ENCODE data around the gene PAQR6. TPM values are rescaled to one million over a fixed set of nuclear protein-coding genes. Genes with fewer than 3 reads are reported as not detected.

Gene PAQR6
- total RNA-seq, 1 donor from 2014 or later, result 2.0 TPM

- Histone ChIP-seq H3K4me3 (peak overlapping the region; percentile 90 to 94), H3K4me1 (peaks cover 52% of the 10 kb centered on the region), H3K36me3 (peaks cover 0 to 31% of the 10 kb centered on the region in 2 donors), H3K27me3 (no peaks in the 10 kb centered on the region), H3K27ac (peak overlapping the region; percentile 94), H3K9me3 (no peaks in the 10 kb centered on the region)
- no peak for DNase-seq (ENCODE audit: extremely low spot score in 2 of 2)
- intact Hi-C loops (cut with DNase I), result no loop called here
- no peak for TF ChIP-seq POLR2AphosphoS5 (IDR thresholded peaks at IDR 0.05; ENCODE audit: insufficient read depth in 1 of 2, low read depth in 1 of 2)
Measured at GRCh38 chr1:156281281-156281680, 33.4 kb upstream of the PAQR6 start.

- DNase-seq (ENCODE audit: extremely low spot score in 2 of 2), result no peak
- TF ChIP-seq, protein P1, sequence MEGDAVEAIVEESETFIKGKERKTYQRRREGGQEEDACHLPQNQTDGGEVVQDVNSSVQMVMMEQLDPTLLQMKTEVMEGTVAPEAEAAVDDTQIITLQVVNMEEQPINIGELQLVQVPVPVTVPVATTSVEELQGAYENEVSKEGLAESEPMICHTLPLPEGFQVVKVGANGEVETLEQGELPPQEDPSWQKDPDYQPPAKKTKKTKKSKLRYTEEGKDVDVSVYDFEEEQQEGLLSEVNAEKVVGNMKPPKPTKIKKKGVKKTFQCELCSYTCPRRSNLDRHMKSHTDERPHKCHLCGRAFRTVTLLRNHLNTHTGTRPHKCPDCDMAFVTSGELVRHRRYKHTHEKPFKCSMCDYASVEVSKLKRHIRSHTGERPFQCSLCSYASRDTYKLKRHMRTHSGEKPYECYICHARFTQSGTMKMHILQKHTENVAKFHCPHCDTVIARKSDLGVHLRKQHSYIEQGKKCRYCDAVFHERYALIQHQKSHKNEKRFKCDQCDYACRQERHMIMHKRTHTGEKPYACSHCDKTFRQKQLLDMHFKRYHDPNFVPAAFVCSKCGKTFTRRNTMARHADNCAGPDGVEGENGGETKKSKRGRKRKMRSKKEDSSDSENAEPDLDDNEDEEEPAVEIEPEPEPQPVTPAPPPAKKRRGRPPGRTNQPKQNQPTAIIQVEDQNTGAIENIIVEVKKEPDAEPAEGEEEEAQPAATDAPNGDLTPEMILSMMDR (IDR thresholded peaks at IDR 0.05), result no peak
- TF ChIP-seq POLR2AphosphoS5 (IDR thresholded peaks at IDR 0.05; ENCODE audit: insufficient read depth in 1 of 2, low read depth in 1 of 2), result no peak
- no peak for TF ChIP-seq POLR2A (IDR thresholded peaks at IDR 0.05)
- intact Hi-C loops (cut with DNase I), result no loop called here
- Histone ChIP-seq H3K27me3 (no peaks in the 10 kb centered on the region), H3K36me3 (peaks cover 0 to 40% of the 10 kb centered on the region in 2 donors), H3K4me1 (peaks cover 42% of the 10 kb centered on the region), H3K27ac (no peak overlapping the region), H3K4me3 (no peak overlapping the region), H3K9me3 (no peaks in the 10 kb centered on the region)
Measured at GRCh38 chr1:156279837-156280236, 32.0 kb upstream of the PAQR6 start.

GRCh38 chr1:156276966-156277381, 29.1 kb upstream of the PAQR6 start:
- Histone ChIP-seq H3K27ac (no peak overlapping the region), H3K27me3 (no peaks in the 10 kb centered on the region), H3K9me3 (no peaks in the 10 kb centered on the region), H3K36me3 (peaks cover 0 to 69% of the 10 kb centered on the region in 2 donors), H3K4me3 (no peak overlapping the region), H3K4me1 (peaks cover 22% of the 10 kb centered on the region)
- intact Hi-C loops (cut with DNase I), result no loop called here
- TF ChIP-seq POLR2AphosphoS5 (IDR thresholded peaks at IDR 0.05; ENCODE audit: insufficient read depth in 1 of 2, low read depth in 1 of 2) (no peak), POLR2A (IDR thresholded peaks at IDR 0.05) (no peak)
- TF ChIP-seq, protein P1 (IDR thresholded peaks at IDR 0.05), result no peak
- no peak for DNase-seq (ENCODE audit: extremely low spot score in 2 of 2)

DNA sequence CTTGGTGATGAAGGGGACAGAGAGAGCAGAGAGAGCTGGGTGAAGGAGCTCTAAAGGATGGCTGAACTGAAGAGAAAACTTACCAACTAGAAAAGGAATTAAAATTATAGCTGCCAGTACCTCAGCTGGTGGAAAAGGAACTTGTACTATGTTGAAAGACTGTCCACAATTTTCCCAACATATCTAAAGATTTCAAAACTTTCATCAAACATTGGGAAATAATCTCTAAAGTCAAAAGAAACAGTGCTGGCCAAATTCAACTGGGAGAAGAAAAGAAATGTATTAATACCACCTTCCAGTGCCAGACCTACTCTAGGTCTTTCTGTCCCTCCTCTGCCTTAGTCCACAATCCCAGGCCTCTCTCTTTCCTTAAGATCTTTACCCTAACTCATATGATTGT, 28.7 kb upstream of the PAQR6 start:
- intact Hi-C loops (cut with DNase I), result no loop called here
- Histone ChIP-seq H3K9me3 (no peaks in the 10 kb centered on the region), H3K27me3 (no peaks in the 10 kb centered on the region), H3K27ac (no peak overlapping the region), H3K36me3 (peaks cover 0 to 73% of the 10 kb centered on the region in 2 donors), H3K4me1 (peaks cover 17% of the 10 kb centered on the region), H3K4me3 (no peak overlapping the region)
- TF ChIP-seq, protein P1 (IDR thresholded peaks at IDR 0.05), result no peak
- TF ChIP-seq POLR2A (IDR thresholded peaks at IDR 0.05), result no peak
- no peak for TF ChIP-seq POLR2AphosphoS5 (IDR thresholded peaks at IDR 0.05; ENCODE audit: insufficient read depth in 1 of 2, low read depth in 1 of 2)
- DNase-seq (ENCODE audit: extremely low spot score in 2 of 2), result no peak

DNA sequence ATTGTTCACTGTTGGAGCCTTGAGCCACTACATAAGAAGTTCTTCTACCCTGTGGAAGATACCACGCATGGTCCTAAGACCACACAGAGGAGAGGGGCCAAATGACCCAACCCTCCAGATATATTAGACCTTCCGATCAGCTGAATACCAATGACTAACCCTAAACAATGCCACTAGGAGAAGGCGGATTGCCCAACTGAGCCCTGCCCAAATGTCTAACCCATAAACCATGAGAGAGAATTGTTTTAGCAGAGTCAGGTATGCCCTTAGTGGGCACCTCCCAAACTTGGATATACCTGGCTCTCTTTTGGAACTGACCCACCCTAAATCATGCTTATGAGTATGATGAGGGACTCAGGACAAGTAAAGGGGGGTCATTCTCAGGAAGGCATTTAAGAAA, 22.5 kb upstream of the PAQR6 start:
- H3K9me3 ChIP-seq, result no peaks in the 10 kb centered on the region
- intact Hi-C loops (cut with DNase I), result no loop called here
- H3K4me1 ChIP-seq, result no peaks in the 10 kb centered on the region
- TF ChIP-seq, protein P1 (IDR thresholded peaks at IDR 0.05), result no peak
- TF ChIP-seq POLR2A (IDR thresholded peaks at IDR 0.05) (no peak), POLR2AphosphoS5 (IDR thresholded peaks at IDR 0.05; ENCODE audit: insufficient read depth in 1 of 2, low read depth in 1 of 2) (no peak)
- H3K27me3 ChIP-seq, result no peaks in the 10 kb centered on the region
- peaks cover 0 to 79% of the 10 kb centered on the region in 2 donors for H3K36me3 ChIP-seq
- no peak overlapping the region for H3K27ac ChIP-seq
- no peak for DNase-seq (ENCODE audit: extremely low spot score in 2 of 2)
- no peak overlapping the region for H3K4me3 ChIP-seq
